ENCODE data around the gene FN3K. TPM values are rescaled to one million over a fixed set of nuclear protein-coding genes. Genes with fewer than 3 reads are reported as not detected.

The FN3K gene
- total and polyA plus RNA-seq, 2 of the 13 experiments (the other 11 are each of a cell fraction or from before 2014, with no cell fraction given) = 3.5 to 12.2 TPM

DNA sequence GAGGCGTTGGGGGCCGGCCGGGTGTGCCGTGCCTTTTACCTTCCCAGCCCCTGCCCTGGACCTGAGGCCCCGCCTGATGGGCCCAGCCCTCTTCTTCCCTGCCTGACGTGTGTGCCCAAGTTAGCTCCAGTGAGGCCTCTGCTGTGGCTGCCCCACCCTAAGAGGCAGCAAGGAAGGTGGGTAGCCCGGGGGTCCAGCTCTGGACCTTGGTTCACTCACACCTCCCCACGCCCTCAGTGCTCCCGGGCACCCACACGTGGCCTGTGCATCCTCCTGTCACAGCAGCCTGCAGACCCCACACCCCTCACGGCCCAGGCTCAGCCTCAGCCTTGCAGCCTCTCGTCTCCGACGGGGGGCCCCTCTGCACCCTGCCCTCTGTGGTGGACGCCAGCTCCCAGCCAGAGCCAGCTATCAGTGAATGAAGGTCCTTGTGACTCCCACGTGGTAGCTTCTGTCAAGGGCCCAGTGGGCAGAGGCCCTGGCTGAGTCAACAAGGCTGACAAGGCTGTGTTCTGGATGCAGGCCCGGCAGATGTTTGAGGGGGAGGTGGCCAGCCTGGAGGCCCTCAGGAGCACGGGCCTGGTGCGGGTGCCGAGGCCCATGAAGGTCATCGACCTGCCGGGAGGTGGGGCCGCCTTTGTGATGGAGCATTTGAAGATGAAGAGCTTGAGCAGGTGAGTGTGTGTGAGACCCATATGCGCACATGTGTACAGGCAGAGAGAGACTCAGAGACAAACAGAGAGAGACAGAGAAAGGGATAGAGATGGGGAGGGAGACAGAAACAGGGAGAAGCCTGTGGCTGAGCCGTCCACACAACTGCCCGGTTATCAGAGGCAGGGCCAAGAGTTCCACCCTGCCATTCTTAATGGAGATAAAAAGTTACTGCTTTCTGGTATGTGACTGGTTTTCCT lies 2.8 kb downstream of the FN3K start (continued):
- TF ChIP-seq BHLHE40 (IDR thresholded peaks at IDR 0.05; ENCODE audit: low read length) = peak; percentile 83
- peak; percentile 99 for TF ChIP-seq ARID2 (CRISPR knock-in tag; IDR thresholded peaks at IDR 0.05; ENCODE audit: borderline replicate concordance)
- TF ChIP-seq KLF15 (CRISPR knock-in tag; IDR thresholded peaks at IDR 0.05; ENCODE audit: borderline replicate concordance) = peak; percentile 99
- no peak for TF ChIP-seq EHMT2 (IDR thresholded peaks at IDR 0.05; ENCODE audit: borderline replicate concordance, low read depth, low read length)
- peak; percentile 99 for TF ChIP-seq SRSF1 (optimal IDR thresholded peaks at IDR 0.05; ENCODE audit: low read depth, low read length)
- TF ChIP-seq, protein P1, sequence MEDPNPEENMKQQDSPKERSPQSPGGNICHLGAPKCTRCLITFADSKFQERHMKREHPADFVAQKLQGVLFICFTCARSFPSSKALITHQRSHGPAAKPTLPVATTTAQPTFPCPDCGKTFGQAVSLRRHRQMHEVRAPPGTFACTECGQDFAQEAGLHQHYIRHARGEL (CRISPR knock-in tag; IDR thresholded peaks at IDR 0.05) = peak; percentile 86; the same call in 1 of the 2 replicates
- peak; percentile 100 for TF ChIP-seq ZBTB20 (CRISPR knock-in tag; IDR thresholded peaks at IDR 0.05; ENCODE audit: borderline replicate concordance, low read depth)
- TF ChIP-seq, protein P2, sequence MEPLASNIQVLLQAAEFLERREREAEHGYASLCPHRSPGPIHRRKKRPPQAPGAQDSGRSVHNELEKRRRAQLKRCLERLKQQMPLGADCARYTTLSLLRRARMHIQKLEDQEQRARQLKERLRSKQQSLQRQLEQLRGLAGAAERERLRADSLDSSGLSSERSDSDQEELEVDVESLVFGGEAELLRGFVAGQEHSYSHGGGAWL (CRISPR knock-in tag; IDR thresholded peaks at IDR 0.05) = peak; percentile 100
- peak; percentile 93; the same call in 1 of the 2 replicates for TF ChIP-seq ZNF737 (CRISPR knock-in tag; IDR thresholded peaks at IDR 0.05; ENCODE audit: borderline replicate concordance)
- TF ChIP-seq, protein P3, sequence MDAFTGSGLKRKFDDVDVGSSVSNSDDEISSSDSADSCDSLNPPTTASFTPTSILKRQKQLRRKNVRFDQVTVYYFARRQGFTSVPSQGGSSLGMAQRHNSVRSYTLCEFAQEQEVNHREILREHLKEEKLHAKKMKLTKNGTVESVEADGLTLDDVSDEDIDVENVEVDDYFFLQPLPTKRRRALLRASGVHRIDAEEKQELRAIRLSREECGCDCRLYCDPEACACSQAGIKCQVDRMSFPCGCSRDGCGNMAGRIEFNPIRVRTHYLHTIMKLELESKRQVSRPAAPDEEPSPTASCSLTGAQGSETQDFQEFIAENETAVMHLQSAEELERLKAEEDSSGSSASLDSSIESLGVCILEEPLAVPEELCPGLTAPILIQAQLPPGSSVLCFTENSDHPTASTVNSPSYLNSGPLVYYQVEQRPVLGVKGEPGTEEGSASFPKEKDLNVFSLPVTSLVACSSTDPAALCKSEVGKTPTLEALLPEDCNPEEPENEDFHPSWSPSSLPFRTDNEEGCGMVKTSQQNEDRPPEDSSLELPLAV (CRISPR knock-in tag; conservative IDR thresholded peaks at IDR 0.05; ENCODE audit: low read depth) = peak; percentile 95; the same call in 1 of the 2 replicates
- peak; percentile 97 for TF ChIP-seq ZMYM3 (CRISPR knock-in tag; IDR thresholded peaks at IDR 0.05)
- TF ChIP-seq ZNF468 (CRISPR knock-in tag; IDR thresholded peaks at IDR 0.05) = peak; percentile 86; the same call in 1 of the 2 replicates
- TF ChIP-seq CREM (IDR thresholded peaks at IDR 0.05) = peak; percentile 78
- TF ChIP-seq CREM (CRISPR knock-in tag; IDR thresholded peaks at IDR 0.05) = no peak
- TF ChIP-seq ZNF205 (CRISPR knock-in tag; IDR thresholded peaks at IDR 0.05) = peak; percentile 98
- TF ChIP-seq MZF1 (CRISPR knock-in tag; IDR thresholded peaks at IDR 0.05; ENCODE audit: borderline replicate concordance) = peak; percentile 96; the same call in 1 of the 2 replicates
- peak; percentile 93 for TF ChIP-seq NAIF1 (CRISPR knock-in tag; IDR thresholded peaks at IDR 0.05; ENCODE audit: borderline replicate concordance)
- TF ChIP-seq HNRNPUL1 (IDR thresholded peaks at IDR 0.05; ENCODE audit: low read depth, low read length) = no peak
- no peak for TF ChIP-seq RFX1 (IDR thresholded peaks at IDR 0.05)
- peak; percentile 99 for TF ChIP-seq HDAC2 (CRISPR knock-in tag; IDR thresholded peaks at IDR 0.05)
- TF ChIP-seq JUN (CRISPR knock-in tag; IDR thresholded peaks at IDR 0.05) = peak; percentile 94
- peak; percentile 97 for TF ChIP-seq SNAPC2 (CRISPR knock-in tag; IDR thresholded peaks at IDR 0.05)
- TF ChIP-seq MYC (CRISPR knock-in tag; IDR thresholded peaks at IDR 0.05; ENCODE audit: borderline replicate concordance) = peak; percentile 99
- TF ChIP-seq RORA (CRISPR knock-in tag; IDR thresholded peaks at IDR 0.05) = no peak
- peak; percentile 98 for TF ChIP-seq ZSCAN31 (CRISPR knock-in tag; IDR thresholded peaks at IDR 0.05; ENCODE audit: low read depth)
- TF ChIP-seq THYN1 (CRISPR knock-in tag; IDR thresholded peaks at IDR 0.05; ENCODE audit: borderline replicate concordance, low read depth) = no peak
- TF ChIP-seq TBL1XR1 (IDR thresholded peaks at IDR 0.05; ENCODE audit: borderline replicate concordance, low read length, partially characterized antibody) = peak; percentile 27
